ENCODE results near the gene GNG13.

GNG13 gene

DNA sequence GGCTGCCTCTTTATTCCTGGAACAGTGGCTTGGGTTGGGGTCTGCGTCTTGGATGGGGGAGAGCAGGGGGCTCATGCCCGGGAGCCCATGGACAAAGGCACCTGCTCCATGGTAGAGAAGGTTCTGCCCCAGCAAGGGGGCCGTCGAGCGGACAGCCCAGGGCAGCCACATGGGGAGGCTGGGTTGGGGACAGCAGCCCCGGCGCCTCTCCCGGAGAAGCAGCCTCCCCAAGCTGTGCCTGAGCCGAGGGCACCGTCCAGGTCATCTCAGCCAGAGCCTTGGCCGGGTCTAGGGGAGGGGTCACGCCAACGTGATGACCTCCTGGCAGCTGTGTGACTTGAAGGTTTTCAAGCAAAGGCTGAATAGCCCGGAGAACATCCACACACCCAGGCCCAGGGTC, 32.9 kb upstream of the GNG13 start:
- in situ Hi-C loops (cut with HindIII; ENCODE audit: low sequenced_read_pairs), result loop anchor here (5.0 to 10.0 kb wide), 3 partner anchors 61 to 154 kb away; no protein-coding TSS in a partner anchor
- TF ChIP-seq, protein P1, sequence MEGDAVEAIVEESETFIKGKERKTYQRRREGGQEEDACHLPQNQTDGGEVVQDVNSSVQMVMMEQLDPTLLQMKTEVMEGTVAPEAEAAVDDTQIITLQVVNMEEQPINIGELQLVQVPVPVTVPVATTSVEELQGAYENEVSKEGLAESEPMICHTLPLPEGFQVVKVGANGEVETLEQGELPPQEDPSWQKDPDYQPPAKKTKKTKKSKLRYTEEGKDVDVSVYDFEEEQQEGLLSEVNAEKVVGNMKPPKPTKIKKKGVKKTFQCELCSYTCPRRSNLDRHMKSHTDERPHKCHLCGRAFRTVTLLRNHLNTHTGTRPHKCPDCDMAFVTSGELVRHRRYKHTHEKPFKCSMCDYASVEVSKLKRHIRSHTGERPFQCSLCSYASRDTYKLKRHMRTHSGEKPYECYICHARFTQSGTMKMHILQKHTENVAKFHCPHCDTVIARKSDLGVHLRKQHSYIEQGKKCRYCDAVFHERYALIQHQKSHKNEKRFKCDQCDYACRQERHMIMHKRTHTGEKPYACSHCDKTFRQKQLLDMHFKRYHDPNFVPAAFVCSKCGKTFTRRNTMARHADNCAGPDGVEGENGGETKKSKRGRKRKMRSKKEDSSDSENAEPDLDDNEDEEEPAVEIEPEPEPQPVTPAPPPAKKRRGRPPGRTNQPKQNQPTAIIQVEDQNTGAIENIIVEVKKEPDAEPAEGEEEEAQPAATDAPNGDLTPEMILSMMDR (IDR thresholded peaks at IDR 0.05; ENCODE audit: low read depth, low read length, missing control alignments), result no peak
- DNase-seq (ENCODE audit: low read depth), result no peak
- no peak overlapping the region for H3K4me3 ChIP-seq (ENCODE audit: low read depth, low read length)

DNA sequence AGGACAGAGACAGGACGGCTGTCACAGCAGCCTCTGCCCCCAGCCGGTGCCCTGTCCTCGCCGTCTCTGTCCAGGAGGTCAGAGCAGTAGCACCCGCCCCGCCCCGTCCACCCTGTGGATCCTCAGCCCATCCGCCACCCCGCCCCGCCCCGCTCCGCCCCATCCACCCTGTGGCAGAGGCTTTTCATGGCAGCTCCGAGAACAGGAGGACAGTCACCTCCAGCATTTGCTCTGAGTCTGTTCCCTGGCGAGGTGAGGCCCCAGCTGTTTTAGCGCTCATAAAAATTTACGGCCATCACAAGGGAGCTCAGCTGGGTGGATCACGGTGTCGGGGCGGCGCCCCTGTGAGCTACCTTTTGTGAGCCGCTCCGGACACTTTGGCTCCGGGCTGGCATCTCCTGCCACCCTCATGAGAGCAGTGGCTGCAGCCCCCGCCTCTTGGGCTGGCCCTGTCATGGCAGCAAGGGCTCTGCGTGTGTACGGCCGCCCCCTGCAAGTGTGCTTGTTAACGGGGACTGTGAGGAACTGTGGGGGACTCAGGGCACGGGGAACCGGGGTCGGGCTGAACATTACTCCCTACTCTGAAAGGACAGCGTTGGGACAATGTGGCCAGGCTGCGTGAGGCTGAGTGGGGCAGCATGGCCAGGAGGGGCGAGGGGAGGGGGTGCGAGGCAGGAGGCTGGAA, 32.3 kb upstream of the GNG13 start:
- in situ Hi-C loops (cut with HindIII; ENCODE audit: low sequenced_read_pairs), result loop anchor here (5.0 to 10.0 kb wide), 3 partner anchors 62 to 155 kb away; no protein-coding TSS in a partner anchor
- no peak overlapping the region for H3K4me3 ChIP-seq (ENCODE audit: low read depth, low read length)
- TF ChIP-seq, protein P1 (IDR thresholded peaks at IDR 0.05; ENCODE audit: low read depth, low read length, missing control alignments), result no peak
- DNase-seq (ENCODE audit: low read depth), result no peak

DNA sequence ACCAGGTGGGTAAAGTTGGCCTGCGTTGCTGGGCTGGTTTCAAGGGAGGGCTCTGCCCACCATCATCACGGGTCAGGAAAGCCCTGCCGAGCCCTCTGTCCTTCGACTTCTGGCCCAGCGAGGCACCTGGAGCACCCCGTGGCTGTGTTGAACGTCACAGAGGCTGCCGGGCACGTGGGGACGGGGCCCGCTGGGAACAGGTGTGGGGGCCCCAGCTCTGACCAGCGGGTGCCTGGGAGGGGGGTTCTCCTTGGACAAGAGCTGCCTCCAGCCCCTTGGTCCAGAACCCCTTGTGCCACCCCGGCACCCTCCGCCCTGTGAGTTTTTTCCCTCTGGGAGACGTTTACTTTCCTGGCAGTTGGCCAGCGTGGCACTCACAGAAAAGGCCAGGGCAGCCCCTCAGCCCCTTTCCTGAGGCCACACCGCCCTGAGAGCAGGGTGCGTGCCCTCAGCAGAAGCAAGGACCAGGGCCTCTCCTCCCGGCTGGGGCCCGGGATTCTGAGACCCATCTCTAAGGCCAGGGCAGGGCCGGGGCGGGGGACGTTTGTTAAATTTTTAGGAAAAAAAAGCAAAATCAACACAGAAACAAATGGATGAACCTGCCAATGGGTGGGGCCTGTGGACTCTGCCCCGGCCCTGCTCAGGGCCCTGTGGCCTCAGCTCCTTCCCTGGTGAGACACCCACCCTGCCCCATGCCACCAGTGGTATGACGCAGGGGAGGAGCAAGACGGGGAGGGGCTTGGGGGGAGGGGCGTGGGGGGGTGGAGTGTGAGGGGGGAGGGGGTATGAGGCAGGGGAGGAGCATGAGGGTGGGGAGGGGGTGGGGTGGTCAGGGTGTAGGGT, 31.3 kb upstream of the GNG13 start:
- in situ Hi-C loops (cut with HindIII; ENCODE audit: low sequenced_read_pairs), result loop anchor here (5.0 to 10.0 kb wide), 3 partner anchors 63 to 156 kb away; no protein-coding TSS in a partner anchor
- DNase-seq (ENCODE audit: low read depth), result no peak

DNA sequence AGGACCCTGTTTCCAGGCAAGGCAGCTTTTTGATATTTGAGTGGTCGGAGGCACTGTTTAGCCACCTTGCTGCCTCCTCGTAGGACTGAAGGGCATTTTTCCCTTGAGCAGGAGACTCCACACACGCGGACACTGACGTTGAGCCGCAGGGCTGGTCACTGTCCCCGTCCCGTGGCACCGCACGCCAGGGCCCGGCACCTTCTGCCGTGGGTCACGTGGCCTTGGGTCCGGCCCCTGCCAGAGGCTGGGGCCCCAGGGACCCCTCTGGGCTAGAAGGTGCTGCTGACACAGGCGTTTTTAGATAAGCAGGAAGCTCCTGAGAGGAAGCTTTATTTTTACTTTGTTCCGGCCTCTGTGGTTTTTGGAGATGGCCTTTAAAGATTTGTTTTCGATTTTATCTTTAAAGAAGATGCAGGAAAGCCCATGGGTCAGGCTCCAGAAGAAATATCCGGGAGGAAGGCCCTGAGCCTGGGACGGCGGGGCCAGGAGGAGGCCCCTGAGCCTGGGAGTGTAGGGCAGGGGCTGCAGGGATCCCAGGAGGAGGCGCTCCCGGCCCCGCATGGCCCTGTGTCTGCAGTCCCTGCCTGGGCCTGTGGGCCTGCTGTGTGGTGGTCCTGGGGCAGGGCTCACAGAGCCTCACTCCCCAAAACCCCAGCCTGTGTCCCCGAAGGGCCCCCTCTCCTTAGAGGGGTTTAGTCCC, 30.5 kb upstream of the GNG13 start:
- in situ Hi-C loops (cut with HindIII; ENCODE audit: low sequenced_read_pairs), result loop anchor here (5.0 to 10.0 kb wide), 3 partner anchors 64 to 156 kb away; no protein-coding TSS in a partner anchor
- H3K4me3 ChIP-seq (ENCODE audit: low read depth, low read length), result no peak overlapping the region
- DNase-seq (ENCODE audit: low read depth), result no peak
- TF ChIP-seq, protein P1 (IDR thresholded peaks at IDR 0.05; ENCODE audit: low read depth, low read length, missing control alignments), result no peak

More for the DNA sequence above, 31.3 kb upstream of the GNG13 start:
- no peak overlapping the region for H3K4me3 ChIP-seq (ENCODE audit: low read depth, low read length)
- TF ChIP-seq, protein P1 (IDR thresholded peaks at IDR 0.05; ENCODE audit: low read depth, low read length, missing control alignments), result no peak

DNA sequence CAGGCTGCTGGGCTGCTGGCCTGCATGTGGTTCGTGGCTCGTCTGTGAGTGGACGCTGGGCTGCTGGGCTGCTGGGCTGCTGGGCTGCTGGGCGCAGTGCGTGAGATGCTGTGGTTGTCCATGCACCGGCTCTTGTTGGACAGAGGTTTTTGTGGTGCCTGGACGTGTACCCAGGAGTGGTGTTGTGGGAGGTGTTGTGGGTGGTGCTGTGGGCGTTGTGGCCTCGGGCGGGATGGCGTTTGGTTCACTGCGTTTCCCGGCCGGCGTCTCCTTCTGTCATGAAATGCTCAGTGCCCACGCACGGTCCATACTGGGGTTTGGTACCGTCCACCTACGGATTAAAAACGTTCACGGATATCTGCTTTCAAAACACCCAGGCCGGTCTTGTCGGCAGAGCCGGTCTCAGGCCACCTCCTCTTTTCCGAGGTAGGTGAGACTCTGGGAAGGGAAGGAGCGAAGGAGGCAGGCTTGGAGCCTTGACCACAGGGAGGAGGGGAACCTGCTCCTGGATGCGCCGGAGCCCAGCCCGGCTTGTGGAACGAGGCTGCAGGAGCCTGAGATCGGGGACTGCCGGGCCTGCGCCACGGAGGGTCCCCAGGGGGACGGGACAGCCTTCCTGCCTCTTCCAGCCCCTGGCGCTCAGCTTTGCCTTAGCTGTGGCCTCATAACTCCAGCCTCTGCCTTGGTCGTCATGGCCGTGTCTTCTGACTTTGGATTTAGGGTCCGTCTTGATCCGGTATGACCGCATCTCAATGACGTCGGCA, 29.8 kb upstream of the GNG13 start:
- TF ChIP-seq, protein P1 (IDR thresholded peaks at IDR 0.05; ENCODE audit: low read depth, low read length, missing control alignments), result no peak
- DNase-seq (ENCODE audit: low read depth), result no peak
- in situ Hi-C loops (cut with HindIII; ENCODE audit: low sequenced_read_pairs), result loop anchor here (5.0 to 10.0 kb wide), 3 partner anchors 65 to 157 kb away; no protein-coding TSS in a partner anchor
- H3K4me3 ChIP-seq (ENCODE audit: low read depth, low read length), result no peak overlapping the region

All from astrocyte of the cerebellum (primary cell).